Raji (cell line): ENCODE results near the gene SYTL4.

Source experiments
- POLR2A ChIP-seq: IDR thresholded peaks from 2 replicates; pipeline ENCODE4 v1.6.1; 2011; ENCODE audit warnings: low read depth, low read length, control low read depth; ENCODE audit not compliant: insufficient read depth

The SYTL4 gene

DNA sequence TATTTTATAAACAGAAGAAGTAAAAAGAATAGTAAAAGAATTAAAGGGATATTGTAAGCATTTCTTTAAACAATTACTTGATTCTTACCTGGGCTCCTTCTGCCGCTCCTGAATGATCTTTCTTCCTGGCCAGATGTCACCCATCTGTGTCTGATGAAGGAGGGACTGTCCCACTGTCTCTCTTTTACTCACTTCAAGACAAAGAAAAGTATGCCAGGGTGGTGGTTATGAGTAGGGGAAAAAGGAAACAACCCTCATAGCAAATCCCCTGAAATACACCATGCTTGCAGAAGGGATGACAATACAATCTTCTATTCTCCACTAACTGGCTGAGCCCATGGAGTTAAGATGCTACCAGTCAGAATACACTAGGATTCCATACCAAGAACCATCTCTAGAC lies 31.1 kb downstream of the SYTL4 start:
- TF ChIP-seq POLR2A, result no peak

DNA sequence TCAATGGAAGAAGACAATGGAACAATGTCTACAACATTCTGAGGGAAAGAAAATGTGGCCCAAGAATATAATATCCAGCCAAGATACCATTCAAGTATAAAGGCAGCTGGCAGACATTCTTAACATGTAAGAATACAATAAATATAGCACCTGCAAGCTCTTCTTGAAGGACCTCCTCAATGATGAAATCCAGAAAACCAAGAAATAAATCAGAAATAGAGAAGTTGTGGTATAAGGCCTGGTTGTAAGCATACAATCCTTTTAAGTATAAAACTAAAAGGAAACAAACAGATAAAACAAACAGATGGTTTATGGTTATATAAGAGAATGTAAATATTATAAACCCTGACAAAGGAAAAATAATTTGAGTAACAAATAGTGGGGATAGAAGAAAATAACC lies 33.4 kb downstream of the SYTL4 start:
- no peak for TF ChIP-seq POLR2A

- no peak for TF ChIP-seq POLR2A
Observed at GRCh38 chrX:100696699-100697351, 35.1 kb downstream of the SYTL4 start.

GRCh38 chrX:100695991-100696390 lies 35.9 kb downstream of the SYTL4 start:
- no peak for TF ChIP-seq POLR2A

DNA sequence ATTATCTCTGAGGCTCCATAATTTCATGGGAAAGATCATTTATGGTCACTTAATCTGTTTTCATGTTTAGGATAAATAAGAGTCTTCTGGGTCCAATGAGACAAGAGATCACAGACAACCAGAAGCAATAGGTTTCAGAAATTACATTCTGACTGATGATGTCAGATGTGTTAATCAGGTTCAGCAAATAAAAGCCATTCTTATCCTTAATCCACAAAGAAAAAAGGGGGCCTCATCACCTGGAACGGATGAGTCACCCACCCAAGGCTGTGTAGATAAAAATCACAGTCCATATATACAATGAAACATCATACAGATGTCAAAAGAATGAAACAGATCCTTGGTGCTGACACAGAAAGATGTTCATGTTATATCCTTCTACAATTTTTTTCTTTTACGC lies 36.6 kb downstream of the SYTL4 start:
- TF ChIP-seq POLR2A, result no peak

DNA sequence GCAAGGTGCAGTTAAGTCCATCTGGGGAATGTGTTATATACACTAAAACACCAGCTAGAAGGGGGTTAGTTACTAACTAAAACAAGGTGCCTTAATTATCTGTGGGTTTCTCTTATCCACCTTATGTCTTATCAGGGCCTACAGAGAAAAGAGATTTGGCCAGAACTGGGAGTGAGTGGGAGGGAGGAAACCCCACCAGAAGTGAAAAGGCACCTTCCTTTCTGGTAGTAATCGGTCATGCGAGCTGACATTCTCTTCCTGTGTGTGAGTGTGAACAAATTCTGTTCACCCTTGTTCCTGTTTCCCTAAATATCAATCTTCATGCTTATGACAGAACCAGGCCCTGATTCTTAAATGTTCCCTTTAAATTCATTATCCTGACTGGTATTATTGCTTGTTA lies 44.4 kb downstream of the SYTL4 start:
- TF ChIP-seq POLR2A, result no peak

- TF ChIP-seq POLR2A, result no peak
Observed at GRCh38 chrX:100687128-100687527, 44.8 kb downstream of the SYTL4 start.

DNA sequence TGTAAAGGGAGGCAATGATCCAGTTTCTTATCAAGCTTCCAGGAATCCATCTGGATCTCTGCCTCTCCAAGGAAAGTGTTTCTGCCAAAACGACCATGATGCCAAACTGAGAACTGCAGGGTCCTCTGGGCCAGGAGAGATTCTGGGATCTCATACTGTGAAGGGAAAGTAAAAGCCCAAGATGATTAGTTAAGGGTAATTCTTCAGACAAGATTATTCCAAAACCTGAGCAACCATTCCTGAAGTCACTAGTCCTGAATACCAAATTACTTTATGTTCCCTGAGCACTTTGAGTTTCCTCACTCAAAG lies 46.0 kb downstream of the SYTL4 start:
- no peak for TF ChIP-seq POLR2A

DNA sequence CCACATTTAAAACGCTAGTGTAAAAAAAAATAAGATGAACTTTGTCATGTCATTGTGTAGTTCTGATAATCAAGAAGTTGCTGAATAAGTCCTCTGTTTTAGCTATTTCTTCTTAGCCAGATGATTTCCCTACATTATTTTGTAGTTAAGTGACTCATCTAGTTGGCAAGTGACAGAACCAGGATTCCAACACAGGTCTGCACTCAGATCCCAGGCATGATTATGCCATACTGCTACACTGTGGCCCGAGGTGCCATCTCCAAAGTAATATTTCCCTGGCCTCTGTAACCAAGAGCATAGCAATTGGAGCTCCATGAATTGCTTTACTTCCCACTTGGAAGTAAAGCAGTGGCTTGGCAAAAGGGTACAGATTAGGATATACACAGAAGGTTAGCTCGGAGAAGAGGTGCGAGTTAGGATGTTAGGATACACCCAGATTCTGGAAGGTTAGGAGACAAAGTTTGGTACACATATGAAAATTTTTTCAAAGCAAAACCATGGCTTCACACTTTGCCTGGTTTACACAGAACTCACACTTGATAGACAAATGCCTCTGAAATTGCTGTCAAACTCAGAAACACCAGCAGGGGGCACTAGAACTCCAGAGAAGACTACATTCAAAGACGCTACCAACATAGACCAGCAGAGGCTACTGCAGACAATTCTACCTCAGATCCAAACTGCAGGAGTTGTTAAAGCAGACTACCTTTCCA lies 46.5 kb downstream of the SYTL4 start:
- no peak for TF ChIP-seq POLR2A

GRCh38 chrX:100682939-100683338 lies 49.0 kb downstream of the SYTL4 start:
- no peak for TF ChIP-seq POLR2A

- TF ChIP-seq POLR2A, result no peak
Observed at GRCh38 chrX:100681599-100681998, 50.3 kb downstream of the SYTL4 start.

DNA sequence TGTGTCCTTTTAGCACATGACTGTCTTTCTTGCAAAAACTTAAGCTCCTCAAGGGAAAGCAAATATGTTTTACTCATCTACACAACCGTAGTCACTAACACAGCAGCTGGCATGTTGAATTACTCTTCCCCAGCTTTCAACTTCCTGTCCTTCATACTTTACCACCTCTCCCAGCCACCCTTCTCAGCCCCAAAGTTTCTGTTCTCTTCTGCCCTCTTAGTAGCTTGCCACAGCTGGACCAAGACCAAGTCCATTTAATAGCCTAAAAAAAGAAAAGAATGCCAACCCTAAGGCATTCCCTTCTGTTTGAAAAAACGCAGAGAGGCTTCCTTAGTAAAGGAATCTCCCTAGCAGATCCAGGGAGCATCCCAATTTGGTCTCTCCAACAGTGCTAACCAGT lies 51.2 kb downstream of the SYTL4 start:
- TF ChIP-seq POLR2A, result no peak

DNA sequence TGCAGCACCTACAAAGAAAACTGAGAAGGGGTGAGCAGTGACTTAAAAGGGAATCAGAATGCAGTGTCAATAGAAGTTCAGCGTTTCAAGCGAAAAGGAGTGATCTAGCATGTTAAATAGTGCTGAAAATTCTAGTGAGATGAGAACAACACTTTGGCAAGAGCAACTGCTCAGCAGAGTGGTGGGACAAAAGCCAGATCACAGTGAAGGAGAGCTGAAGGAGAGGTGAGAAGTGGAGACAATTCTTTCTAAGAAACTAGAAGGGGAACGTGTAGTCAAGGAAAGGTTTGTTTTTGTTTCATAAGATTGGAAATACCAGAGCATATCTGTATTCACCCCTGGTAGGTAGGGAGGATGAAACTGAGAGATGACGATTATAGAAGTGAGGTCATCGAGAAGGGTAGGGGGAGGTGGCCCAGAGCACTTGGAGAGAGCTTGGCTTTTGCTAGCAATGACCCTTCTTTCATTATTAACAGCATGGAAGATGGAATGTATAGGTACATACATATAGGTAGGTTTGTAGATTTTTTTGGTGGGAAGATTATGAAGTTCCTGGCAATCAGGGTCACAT lies 54.2 kb downstream of the SYTL4 start:
- no peak for TF ChIP-seq POLR2A

- TF ChIP-seq POLR2A, result no peak
Observed at GRCh38 chrX:100674705-100675104, 57.2 kb downstream of the SYTL4 start.

DNA sequence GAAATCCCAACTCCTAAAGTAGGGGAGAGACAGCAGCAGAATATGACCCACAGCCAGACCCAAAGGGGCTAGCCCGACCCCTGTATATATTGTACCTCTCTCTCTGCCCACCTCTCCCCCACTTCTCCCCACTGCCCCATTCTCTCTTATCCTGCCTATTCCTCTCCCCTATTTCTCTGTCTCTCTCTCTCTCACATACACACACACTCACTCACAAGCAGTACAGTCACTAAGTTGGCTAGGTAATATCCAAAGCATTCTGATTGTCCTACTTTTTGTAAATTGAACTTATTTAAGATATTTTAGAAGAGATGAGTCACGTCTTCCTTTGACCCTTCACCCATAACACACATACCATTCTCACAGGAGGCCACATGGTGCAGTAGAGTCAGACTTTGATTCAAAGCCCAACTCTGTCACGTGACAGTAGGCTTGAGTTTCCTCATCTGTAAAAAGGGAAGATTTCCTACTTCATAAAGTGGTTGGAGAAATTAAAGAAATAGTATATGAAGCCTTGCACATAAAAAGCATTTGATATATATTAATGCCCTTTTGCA lies 58.4 kb downstream of the SYTL4 start:
- no peak for TF ChIP-seq POLR2A

DNA sequence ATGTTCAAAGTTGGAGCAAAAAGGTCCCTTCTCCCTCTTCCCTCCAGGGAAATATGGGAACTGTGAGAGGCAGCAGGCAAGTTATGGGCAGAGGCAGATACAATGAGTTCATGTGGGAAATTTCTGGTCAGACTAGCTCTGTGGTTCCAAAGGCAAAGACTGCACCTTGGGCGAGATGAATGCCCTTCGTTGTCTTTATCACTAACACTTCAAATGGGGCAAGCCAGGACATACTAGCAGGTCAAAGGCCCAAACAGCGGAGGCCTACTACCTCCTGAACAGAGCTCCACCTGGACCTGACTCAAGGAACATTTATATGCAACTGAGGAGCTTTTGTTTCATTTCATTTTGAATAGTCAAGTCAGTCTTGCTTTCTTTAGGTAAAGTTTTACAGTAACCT lies 59.0 kb downstream of the SYTL4 start:
- no peak for TF ChIP-seq POLR2A
